Measurements from ENCODE around the gene TEX9. TPM values are rescaled to one million over a fixed set of nuclear protein-coding genes. Genes with fewer than 3 reads are reported as not detected.

The TEX9 gene
- total RNA-seq, 1 donor: 3.9 TPM

- TF ChIP-seq, protein P1, sequence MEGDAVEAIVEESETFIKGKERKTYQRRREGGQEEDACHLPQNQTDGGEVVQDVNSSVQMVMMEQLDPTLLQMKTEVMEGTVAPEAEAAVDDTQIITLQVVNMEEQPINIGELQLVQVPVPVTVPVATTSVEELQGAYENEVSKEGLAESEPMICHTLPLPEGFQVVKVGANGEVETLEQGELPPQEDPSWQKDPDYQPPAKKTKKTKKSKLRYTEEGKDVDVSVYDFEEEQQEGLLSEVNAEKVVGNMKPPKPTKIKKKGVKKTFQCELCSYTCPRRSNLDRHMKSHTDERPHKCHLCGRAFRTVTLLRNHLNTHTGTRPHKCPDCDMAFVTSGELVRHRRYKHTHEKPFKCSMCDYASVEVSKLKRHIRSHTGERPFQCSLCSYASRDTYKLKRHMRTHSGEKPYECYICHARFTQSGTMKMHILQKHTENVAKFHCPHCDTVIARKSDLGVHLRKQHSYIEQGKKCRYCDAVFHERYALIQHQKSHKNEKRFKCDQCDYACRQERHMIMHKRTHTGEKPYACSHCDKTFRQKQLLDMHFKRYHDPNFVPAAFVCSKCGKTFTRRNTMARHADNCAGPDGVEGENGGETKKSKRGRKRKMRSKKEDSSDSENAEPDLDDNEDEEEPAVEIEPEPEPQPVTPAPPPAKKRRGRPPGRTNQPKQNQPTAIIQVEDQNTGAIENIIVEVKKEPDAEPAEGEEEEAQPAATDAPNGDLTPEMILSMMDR (IDR thresholded peaks at IDR 0.05; ENCODE audit: insufficient read depth, low read depth, low read length): no peak
- no peak overlapping the region for H3K4me3 ChIP-seq (ENCODE audit: low read depth, low read length)
- DNase-seq (ENCODE audit: low read depth): no peak
Measured at GRCh38 chr15:56442354-56442753, 77.1 kb downstream of the TEX9 start.

DNA sequence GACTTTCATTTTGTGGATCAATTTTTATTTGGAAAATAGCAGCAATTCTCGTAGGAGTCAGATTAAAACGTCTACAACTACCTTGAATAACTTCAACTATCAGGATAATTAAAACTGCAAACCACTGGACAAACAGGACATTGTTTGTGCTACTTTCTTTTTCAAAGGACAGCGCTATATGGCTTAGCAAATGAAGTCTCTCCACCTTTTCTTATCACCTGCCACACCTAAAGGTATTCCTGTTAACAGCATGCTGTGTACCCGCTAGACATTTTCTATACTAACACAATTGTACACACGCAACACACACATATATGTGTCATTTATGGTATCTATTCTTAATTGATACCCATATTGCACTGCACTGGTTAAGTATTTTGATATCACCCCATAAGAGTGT lies 80.5 kb downstream of the TEX9 start:
- TF ChIP-seq, protein P1 (IDR thresholded peaks at IDR 0.05; ENCODE audit: insufficient read depth, low read depth, low read length): no peak
- DNase-seq (ENCODE audit: low read depth): no peak

GRCh38 chr15:56454836-56455235 lies 89.6 kb downstream of the TEX9 start:
- DNase-seq (ENCODE audit: low read depth): no peak
- TF ChIP-seq, protein P1 (IDR thresholded peaks at IDR 0.05; ENCODE audit: insufficient read depth, low read depth, low read length): no peak
- H3K4me3 ChIP-seq (ENCODE audit: low read depth, low read length): no peak overlapping the region

More for the DNA sequence above, 80.5 kb downstream of the TEX9 start:
- H3K4me3 ChIP-seq (ENCODE audit: low read depth, low read length): no peak overlapping the region

- no peak for DNase-seq (ENCODE audit: low read depth)
- TF ChIP-seq, protein P1 (IDR thresholded peaks at IDR 0.05; ENCODE audit: insufficient read depth, low read depth, low read length): no peak
- no peak overlapping the region for H3K4me3 ChIP-seq (ENCODE audit: low read depth, low read length)
Measured at GRCh38 chr15:56456229-56456628, 91.0 kb downstream of the TEX9 start.

DNA sequence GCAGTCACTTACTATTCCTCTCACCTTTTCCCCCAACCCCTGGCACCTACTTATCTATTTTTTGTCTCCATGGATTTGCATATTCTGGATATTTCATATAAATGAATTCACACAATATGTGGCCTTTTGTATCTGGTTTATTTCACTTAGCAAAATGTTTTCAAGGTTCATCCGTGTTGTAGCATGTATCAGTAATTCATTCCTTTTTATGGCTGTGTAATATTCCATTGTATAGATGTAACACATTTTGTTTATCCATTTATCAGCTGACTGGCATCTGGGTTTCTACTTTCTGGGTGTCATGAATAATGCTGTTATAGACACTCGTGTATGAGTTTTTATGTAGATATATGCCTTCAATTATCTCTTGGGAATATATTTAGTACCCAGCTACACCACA lies 93.9 kb downstream of the TEX9 start:
- no peak for DNase-seq (ENCODE audit: low read depth)
- no peak overlapping the region for H3K4me3 ChIP-seq (ENCODE audit: low read depth, low read length)
- TF ChIP-seq, protein P1 (IDR thresholded peaks at IDR 0.05; ENCODE audit: insufficient read depth, low read depth, low read length): no peak

- no peak for DNase-seq (ENCODE audit: low read depth)
- TF ChIP-seq, protein P1 (IDR thresholded peaks at IDR 0.05; ENCODE audit: insufficient read depth, low read depth, low read length): no peak
- H3K4me3 ChIP-seq (ENCODE audit: low read depth, low read length): no peak overlapping the region
Measured at GRCh38 chr15:56460071-56460470, 94.8 kb downstream of the TEX9 start.

DNA sequence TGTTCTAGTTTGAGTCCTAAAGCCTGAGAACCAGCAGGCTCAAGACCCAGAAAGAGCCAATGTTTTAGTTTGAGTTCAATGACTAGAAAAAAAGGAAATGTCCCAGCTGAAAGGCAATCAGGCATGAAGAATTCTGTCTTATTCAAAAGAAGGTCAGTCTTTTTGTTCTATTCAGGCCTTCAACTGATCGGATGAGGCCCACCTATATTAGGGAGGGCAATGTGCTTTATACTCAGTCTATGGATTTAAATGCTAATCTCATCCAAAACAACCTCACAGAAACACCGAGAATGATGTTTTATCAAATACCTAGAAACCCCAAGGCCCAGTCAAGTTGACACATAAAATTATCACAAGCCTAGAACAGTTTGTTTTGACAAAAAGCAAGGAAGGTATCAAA lies 95.7 kb downstream of the TEX9 start:
- DNase-seq (ENCODE audit: low read depth): no peak

More for the DNA sequence above, 95.7 kb downstream of the TEX9 start:
- H3K4me3 ChIP-seq (ENCODE audit: low read depth, low read length): no peak overlapping the region
- TF ChIP-seq, protein P1 (IDR thresholded peaks at IDR 0.05; ENCODE audit: insufficient read depth, low read depth, low read length): no peak
